ENCODE results near the gene DNAJB1.
A peak's percentile ranks its signal among the peaks of the same experiment; 100 is the strongest.

The DNAJB1 gene

GRCh38 chr19:14472202-14472938 lies 45.8 kb downstream of the DNAJB1 start:
- peak; percentile 50 for DNase-seq

GRCh38 chr19:14471436-14472187 lies 46.6 kb downstream of the DNAJB1 start:
- no peak for DNase-seq

DNA sequence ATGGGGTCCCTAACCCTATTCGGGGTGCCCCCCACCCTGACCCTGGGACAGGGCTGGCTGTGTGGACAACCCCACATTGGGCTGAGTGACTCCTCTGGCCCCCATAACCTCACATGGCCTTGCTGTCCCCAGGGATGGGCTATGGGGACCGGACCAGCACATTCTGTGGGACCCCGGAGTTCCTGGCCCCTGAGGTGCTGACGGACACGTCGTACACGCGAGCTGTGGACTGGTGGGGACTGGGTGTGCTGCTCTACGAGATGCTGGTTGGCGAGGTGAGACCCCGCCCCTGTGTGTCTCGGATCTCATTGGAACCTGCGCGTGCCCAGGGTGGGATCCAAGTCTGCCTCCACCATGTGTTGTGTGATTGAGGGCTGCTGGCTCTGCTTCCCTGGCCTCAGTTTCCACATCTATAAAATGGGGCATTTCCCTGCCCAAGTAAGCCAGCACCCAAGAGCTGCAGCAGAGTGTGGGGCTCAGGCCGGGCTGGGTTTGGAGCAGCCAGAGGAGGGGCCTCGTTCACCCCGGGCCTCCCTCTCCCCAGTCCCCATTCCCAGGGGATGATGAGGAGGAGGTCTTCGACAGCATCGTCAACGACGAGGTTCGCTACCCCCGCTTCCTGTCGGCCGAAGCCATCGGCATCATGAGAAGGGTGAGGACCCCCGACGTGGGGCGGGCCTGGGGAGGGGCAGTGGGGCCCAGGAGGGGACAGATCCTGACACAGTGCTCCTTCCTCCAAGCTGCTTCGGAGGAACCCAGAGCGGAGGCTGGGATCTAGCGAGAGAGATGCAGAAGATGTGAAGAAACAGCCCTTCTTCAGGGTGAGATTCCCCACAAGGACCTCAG lies 47.9 kb downstream of the DNAJB1 start:
- no peak for DNase-seq

DNA sequence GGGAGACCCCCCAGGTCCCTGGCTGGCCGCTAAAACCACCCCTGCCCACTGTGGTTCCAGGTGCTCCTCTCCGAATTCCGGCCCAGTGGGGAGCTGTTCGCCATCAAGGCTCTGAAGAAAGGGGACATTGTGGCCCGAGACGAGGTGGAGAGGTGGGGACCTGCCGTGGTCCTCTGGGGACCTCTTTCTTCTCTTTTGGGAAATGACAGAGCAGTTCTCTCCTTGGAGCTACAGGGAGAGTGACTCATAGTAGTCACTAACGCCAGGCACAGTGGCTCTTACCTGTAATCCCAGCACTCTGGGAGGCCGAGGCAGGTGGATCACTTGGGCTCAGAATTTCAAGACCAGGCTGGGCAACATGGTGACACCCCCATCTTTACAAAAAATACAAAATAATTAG lies 50.4 kb downstream of the DNAJB1 start:
- no peak for DNase-seq

GRCh38 chr19:14467391-14467790 lies 50.8 kb downstream of the DNAJB1 start:
- DNase-seq = no peak

All from fibroblast of skin of scalp (primary cell).